HG02678 (cell line): Measurements from ENCODE around the gene ZNF844.
"Not testable (repeated sequence)": the region's sequence is repeated elsewhere in the genome, so short reads cannot be mapped to it uniquely, and the experiment has no call there.

Experiments used
- ATAC-seq: cut with Tn5 transposase; IDR thresholded peaks from one replicate; pipeline ENCODE4 v1.9.1; 2021; ENCODE audit warnings: mild to moderate bottlenecking, moderate library complexity; ENCODE audit not compliant: unreplicated experiment

Gene ZNF844

GRCh38 chr19:12092065-12092867, 27.7 kb downstream of the ZNF844 start:
- ATAC-seq = peak; percentile 69

DNA sequence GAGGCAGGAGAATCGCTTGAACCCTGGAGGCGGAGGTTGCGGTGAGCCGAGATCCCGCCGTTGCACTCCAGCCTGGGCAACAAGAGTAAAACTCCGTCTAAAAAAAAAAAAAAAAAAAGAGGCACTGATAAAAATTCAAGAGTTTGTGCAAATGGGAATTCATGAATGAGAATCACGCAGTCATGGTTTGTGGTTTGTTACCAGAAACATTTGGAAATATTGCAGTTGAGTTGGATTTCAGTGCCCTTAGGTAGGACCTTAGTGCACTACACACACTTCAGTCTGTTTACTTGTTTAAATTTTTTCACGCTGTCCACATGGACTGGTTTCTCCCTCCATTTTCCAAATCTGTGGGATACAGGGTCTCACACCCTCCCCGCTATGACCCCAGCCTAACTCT, 28.4 kb downstream of the ZNF844 start:
- ATAC-seq = no peak

GRCh38 chr19:12093777-12094176, 29.2 kb downstream of the ZNF844 start:
- no peak for ATAC-seq

- ATAC-seq = no peak
Observed at GRCh38 chr19:12095111-12095790, 30.7 kb downstream of the ZNF844 start.

DNA sequence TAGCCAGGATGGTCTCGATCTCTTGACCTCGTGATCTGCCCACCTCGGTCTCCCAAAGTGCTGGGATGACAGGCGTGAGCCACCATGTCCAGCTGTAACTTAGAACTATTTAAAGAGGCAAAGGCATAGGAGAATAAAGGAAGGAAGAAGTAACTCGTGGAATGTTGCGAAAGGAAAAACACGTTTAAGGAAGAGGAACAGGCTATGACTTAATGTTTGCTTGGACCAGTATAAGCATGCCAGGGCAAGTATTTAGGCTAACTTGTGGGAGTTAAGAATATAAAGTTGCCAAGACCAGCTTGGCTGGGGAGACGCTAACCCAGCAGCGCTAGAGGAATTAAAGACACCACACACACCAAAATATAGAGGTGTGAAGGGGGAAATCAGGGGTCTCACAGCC, 33.5 kb downstream of the ZNF844 start:
- no peak for ATAC-seq

DNA sequence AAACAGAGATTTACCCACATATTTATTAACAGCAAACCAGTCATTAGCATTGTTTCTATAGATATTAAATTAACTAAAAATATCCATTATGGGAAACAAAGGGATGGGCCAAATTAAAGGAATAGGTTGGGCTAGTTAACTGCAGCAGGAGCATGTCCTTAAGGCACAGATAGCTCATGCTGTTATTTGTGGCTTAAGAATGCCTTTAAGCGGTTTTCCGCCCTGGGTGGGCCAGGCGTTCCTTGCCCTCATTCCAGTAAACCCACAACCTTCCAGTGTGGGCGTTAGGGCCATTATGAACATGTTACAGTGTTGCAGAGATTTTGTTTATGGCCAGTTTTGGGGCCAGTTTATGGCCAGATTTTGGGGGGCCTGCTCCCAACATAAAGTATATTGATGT, 39.4 kb downstream of the ZNF844 start:
- ATAC-seq = not testable (repeated sequence)

DNA sequence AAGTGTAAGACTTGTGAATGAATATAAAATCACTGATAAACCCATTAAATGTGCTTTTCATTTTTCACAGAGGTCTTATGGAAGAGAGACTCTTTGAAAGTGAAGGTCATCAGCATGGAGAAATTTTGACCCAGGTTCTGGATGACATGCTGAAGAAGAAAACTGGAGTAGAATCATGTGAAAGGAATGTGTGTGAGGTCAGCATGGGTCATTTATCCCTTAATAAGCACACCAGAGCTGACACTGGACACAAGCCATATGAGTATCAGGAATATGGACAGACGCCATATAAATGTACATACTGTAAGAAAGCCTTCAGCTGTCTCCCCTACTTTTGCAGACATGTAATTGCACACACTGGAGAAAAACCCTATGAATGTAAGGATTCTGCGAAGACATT, 46.6 kb downstream of the ZNF844 start:
- ATAC-seq = no peak

DNA sequence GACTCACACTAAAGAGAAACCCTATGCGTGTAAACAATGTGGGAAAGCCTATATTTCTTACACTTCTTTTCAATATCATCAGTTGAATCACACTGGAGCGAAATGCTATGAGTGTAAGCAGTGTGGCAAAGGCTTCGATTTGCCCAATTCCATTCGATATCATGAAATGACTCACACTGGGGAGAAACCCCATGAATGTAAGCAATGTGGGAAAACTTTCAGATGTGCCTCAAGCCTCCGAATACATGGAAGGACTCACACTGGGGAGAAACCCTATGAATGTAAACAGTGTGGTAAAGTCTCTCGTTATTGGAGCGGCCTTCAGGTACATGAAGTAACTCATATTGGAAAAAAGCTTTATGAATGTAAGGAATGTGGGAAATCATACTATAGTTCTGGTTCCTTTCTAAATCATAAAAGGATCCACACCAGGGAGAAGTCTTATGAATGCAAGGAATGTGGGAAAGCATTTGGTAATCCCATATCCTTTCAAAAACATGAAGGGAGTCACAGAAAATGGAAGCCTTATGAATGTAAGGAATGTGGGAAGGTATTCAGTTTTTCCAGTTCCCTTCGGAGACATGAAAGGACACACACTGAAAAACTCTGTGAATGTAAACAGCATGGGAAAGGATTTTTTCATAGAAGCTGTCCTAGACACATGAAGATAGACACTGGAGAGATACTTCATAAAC, 47.6 kb downstream of the ZNF844 start:
- no peak for ATAC-seq

GRCh38 chr19:12112701-12113100, 48.2 kb downstream of the ZNF844 start:
- no peak for ATAC-seq

DNA sequence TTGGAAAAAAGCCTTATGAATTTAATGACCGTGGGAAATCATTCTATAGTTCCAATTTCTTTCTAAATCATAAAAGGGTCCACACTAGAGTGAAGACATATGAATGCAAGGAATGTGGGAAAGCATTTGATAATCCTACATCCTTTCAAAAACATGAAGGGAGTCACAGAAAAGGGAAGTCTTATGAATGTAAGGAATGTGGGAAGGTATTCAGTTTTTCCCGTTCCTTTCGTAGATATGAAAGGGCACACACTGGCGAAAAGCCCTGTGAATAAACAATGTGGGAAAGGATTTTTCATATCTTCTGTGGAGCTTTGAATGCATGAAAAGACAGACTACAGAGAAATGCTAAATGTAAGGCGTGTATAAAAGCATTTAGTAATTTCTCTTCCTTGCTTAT, 48.6 kb downstream of the ZNF844 start:
- ATAC-seq = no peak

- ATAC-seq = no peak
Observed at GRCh38 chr19:12117201-12117970, 52.9 kb downstream of the ZNF844 start.

DNA sequence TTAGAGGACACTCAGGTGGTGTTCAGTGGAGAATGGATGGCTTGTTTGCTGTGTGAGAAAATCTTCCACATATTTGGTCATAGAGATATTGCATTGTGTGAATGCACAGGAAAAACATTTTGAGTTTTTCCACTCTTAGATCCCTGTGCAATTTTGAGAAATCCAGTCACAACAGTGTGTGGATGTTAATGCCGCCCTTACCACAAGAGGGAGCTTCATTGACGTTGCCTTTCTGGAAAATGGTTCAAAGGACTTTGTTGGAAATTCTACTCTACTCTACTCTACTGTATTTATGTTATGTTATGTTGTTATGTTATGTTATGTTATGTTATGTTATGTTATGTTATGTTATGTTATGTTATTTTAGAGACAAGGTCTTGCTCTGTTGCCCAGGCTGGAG, 62.2 kb downstream of the ZNF844 start:
- no peak for ATAC-seq
